Stimulated activated CD4-positive, alpha-beta T cell treated with anti-CD3 and anti-CD28 coated beads, Interleukin-2, amount 100 ng/mL, for 48 hours (primary cell): ENCODE data around the gene CACTIN.

Experiments used
- DNase-seq, 2 donors: peaks; one replicate each; pipeline ENCODE4 v3.0.0-alpha.2; 2020

CACTIN gene

GRCh38 chr19:3623716-3624115 is 2.9 kb downstream of the CACTIN start:
- no peak for DNase-seq

GRCh38 chr19:3622224-3622623 is 4.4 kb downstream of the CACTIN start:
- DNase-seq = no peak

- DNase-seq = no peak
Observed at GRCh38 chr19:3621689-3622088, 4.9 kb downstream of the CACTIN start.

GRCh38 chr19:3620817-3621547 is 5.6 kb downstream of the CACTIN start:
- no peak for DNase-seq

GRCh38 chr19:3620145-3620816 is 6.3 kb downstream of the CACTIN start:
- no peak for DNase-seq

- DNase-seq = no peak
Observed at GRCh38 chr19:3619631-3620012, 7.0 kb downstream of the CACTIN start.

DNA sequence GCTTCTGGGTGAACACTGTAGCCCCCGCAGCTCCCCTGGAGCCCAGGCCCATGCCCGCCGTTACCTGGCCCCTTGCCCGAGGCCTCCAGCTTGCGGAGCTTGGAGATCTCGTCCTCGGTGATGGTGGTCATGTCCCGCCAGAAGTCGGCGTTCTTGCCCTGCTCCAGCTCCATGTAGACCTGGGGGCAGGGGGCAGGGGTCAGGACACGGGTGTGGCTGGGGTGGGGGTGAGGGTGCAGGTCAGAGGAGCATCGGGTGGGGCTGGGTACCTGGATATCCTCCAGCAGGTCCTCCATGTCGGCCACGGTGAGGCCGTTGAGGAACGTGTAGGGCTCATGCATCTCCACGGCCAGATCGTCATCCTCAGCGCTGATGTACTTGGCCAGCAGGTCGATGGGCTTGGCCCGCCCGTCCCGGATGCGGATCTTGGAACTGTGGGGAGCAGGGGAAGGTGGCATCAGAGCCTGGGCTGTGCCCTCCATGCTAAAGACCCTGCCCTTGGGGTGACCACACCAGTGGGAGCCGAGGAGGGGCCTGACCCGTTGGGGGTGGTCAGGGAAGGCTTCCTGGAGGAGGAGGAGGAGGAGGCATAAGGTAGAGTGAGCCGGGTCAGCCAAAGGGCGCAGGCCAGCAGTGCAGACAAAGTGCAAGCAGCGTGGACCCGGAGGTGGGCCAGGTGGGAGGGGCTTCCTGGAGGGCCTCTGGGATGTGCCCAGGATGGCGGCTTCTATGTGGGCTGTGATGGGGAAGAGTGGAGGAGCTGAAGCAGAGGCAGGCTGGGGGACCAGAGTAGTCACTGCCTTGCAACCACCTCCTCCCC is 7.6 kb downstream of the CACTIN start:
- no peak for DNase-seq

GRCh38 chr19:3618144-3618810 is 8.3 kb downstream of the CACTIN start:
- peak; percentile 55 to 63 for DNase-seq

DNA sequence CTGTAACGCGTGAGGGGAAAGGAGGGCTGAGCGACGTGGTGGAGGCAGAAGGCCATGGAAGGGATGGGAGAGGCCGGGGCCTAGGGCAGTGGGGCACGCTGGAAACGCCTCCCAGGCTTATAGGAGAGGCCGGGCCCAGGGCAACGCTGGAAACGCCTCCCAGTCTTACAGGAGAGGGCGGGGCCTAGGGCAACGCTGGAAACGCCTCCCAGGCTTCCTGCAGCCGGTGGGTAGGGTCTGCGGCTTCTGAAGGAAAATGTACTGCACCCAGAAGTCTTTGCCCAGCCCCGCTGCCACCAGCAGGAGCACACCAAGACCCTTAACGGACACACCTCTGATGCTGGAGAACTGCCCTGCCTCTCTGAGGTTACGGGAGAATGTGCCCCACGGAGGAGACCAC is 9.1 kb downstream of the CACTIN start:
- DNase-seq = no peak

- DNase-seq = no peak
Observed at GRCh38 chr19:3615524-3616135, 11.0 kb downstream of the CACTIN start.

DNA sequence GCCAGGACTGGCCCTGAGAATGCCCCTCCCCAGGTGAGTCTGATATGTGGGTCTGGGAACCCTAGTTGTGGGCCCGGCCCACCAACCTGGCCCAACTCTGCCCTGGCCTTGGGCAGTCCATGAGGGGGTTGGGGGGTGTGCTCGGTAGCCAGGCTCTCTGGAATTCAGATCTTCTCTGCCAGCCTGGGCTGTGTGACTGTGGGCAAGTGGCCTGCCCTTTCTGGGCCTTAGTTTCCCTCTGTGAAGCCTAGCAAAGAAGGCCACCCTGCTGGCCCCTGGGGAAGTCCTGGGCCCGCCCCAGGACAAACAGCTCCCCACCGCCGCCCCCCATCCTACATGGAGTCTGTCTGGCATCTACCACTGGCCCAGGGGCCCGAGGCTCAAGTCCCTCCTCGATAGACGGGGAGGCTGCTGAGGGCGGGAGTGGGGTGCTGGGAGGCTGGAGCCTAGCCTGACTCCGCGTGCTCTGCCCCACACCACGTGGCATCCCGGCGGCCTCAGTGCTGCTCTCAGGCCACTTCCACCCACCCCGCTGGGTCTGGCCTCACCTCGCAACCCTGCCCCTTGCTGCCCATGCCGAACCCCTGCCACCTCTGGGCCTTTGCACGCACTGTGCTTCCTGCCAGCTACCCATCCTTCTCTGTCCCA is 11.6 kb downstream of the CACTIN start:
- DNase-seq = no peak

DNA sequence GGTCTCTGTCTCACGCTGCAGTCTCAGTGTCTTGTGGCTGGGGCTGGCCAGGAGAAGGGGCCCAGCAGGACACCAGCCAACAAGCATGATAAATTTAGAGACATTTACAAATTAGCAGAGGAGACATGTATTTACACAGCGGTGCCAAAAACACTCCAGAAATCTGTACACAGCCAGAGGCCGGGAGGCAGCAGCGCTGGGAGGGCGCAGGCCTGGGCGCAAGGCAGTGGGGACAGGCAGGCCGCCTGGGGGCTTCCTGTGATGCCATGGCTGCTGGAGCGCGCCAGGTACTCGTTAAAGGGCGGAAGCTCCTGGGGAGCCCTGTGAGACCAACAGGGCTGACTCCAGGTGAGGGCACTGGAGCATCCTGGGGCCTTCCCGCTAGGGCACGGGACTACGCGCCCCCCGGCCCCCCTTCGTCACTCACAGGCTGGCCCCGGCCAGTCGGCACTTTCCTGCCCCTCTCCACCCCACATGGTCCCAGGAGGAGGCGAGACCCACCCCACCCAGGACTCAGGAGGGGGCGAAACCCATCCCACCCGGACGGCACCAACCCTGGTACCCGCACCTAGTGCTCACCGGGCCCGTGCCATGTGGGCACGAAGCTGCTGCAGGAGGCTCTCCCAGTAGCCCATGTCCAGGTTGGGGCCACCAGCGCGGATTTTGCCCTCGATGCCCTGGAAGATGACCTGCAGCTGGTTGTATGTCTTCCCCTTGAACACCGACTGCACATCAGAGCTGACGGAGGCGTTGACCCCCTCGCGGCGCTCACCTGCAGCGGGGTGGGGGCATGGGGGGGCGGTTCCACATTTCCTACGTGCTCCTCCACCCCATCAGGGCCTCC is 12.6 kb downstream of the CACTIN start:
- no peak for DNase-seq

GRCh38 chr19:3612901-3613741 is 13.5 kb downstream of the CACTIN start:
- DNase-seq = no peak

- no peak for DNase-seq
Observed at GRCh38 chr19:3612330-3612729, 14.3 kb downstream of the CACTIN start.

GRCh38 chr19:3611841-3612240 is 14.7 kb downstream of the CACTIN start:
- no peak for DNase-seq

- no peak for DNase-seq
Observed at GRCh38 chr19:3610745-3611717, 15.6 kb downstream of the CACTIN start.

DNA sequence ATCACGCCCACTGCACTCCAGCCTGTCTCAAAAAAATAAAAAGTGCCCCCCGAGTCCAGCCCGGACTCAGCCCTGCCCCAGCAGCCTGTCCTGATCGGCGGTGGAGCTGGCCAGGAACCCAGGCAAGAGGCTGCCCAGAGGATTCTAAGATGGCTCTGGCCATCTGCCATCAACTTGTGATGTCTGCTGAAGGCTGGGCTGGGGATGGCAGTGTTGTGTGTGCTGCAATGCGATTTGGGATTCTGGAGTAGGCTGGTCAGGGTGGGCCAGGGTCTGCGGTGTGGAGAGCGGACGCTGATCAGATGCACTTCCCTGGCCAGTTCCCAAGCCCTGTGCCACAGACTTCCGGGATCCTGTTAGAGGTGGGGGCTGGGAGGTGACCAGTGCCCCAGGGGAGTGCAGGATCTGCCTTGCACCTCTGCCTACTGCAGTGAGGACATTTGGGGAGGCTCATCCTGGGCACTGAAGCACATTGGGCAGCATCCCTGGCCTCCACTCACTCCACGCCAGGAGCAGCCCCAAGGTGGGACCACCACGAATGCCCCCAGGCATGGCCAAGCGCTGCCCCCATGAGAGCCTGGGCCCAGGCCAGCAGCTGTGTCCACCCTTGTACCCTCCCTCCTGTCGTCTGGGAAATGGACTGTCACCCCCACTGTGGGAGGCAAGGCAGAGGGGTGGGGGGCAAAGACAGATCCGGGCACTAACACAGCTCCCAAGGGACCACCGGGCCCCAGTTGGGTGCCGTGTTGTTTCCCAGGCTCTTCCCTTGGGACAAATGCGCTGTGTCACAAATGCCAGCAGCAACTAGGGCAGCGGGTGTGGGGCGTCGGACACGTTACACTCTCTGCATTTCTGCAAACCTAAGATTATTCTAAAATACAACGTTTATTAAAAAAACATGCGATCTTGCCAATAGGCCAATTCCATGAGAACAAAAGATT is 16.5 kb downstream of the CACTIN start:
- no peak for DNase-seq
